GM19372 (cell line): ENCODE data around the gene HES4.
"Not testable (repeated sequence)": the region's sequence is repeated elsewhere in the genome, so short reads cannot be mapped to it uniquely, and the experiment has no call there.

Source experiments
- ATAC-seq: cut with Tn5 transposase; IDR thresholded peaks from one replicate; pipeline ENCODE4 v1.9.1; 2021; ENCODE audit warnings: mild to moderate bottlenecking, low read depth, moderate library complexity; ENCODE audit not compliant: unreplicated experiment

HES4 gene

GRCh38 chr1:1019122-1019999 lies 19.5 kb upstream of the HES4 start:
- ATAC-seq: peak; percentile 64

DNA sequence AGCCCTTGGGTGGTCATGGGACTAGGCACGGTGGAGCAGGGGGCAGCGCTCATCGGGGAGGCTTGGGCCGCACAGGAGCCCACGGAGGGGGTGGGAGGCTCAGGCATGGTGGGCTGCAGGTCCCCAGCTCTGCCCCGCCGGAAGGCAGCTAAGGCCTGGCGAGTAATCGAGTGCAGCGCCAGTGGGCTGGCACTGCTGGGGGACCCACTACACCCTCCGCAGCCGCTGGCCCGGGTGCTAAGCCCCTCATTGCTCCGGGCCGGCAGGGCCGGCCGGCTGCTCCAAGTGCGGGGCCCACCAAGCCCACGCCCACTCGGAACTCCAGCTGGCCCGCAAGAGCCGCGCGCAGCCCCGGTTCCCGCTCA lies 18.4 kb upstream of the HES4 start:
- ATAC-seq: not testable (repeated sequence)

- not testable (repeated sequence) for ATAC-seq
These were observed 17.8 kb upstream of the HES4 start for GRCh38 chr1:1017397-1018320.

- ATAC-seq: no peak
These were observed 15.1 kb upstream of the HES4 start for GRCh38 chr1:1014799-1015681.

- ATAC-seq: no peak
These were observed 14.2 kb upstream of the HES4 start for GRCh38 chr1:1013922-1014648.

DNA sequence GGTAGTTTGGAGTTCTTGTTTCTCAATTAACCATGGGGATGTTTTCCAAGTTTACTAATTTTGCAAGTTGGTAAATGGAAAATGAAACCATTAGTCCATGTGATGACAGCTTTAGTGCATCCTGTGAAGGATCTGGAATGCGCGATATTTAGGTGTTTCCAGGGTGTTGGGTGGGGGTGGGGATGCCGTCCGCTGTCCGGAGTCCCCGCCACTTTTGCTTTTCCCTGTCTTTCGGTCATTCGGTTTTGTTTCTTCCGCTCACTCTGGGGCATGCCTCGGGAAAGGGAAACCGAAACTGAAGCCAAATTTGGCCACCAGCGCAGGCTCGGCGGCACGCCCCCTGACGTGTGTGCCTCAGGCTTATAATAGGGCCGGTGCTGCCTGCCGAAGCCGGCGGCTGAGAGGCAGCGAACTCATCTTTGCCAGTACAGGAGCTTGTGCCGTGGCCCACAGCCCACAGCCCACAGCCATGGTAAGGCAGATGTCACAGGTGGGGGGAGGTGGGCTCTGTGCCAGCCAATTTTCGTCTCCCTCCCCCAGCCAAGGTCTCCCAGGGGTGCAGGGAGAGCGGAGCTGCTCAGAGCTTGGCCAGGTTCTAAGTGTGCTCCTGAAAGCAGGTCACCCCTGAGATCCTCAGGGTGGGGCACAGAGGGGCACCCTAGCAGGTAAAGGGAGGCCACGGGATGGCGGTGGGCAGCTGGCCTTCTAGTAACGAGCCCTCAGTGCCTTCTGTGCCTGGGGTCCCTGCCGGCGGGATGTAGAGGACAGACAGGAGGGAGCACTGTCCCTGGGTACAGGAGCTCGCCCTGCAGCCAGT lies 13.4 kb upstream of the HES4 start, which contains the start of gene ISG15:
ISG15 (plus strand) TSS at position 393 of the 817 bp plus-strand sequence; CDS start at position 470, 77 bp downstream.
- ATAC-seq: peak; percentile 85

- not testable (repeated sequence) for ATAC-seq
These were observed 12.8 kb upstream of the HES4 start for GRCh38 chr1:1012736-1013104.

- ATAC-seq: no peak
These were observed 11.6 kb upstream of the HES4 start for GRCh38 chr1:1011396-1011949.

DNA sequence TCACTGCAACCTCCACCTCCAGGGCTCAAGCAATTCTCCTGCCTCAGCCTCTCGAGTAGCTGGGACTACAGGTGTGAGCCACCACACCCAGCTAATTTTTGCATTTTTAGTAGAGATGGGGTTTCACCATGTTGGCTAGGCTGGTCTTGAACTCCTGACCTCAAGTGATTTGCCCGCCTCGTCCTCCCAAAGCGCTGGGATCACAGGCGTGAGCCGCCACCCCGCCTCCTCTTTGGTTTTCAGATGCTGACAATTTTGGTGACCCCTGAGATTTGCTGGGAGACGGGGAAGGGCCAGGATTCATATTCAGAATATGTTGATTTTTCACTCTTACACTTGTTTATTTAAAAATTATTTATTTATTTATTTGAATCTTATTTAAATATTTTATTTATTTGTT lies 10.2 kb upstream of the HES4 start:
- not testable (repeated sequence) for ATAC-seq

GRCh38 chr1:1006305-1007159 lies 6.6 kb upstream of the HES4 start:
- ATAC-seq: no peak

- no peak for ATAC-seq
These were observed 5.9 kb upstream of the HES4 start for GRCh38 chr1:1005774-1006304.

- ATAC-seq: no peak
These were observed 5.1 kb upstream of the HES4 start for GRCh38 chr1:1004780-1005697.

DNA sequence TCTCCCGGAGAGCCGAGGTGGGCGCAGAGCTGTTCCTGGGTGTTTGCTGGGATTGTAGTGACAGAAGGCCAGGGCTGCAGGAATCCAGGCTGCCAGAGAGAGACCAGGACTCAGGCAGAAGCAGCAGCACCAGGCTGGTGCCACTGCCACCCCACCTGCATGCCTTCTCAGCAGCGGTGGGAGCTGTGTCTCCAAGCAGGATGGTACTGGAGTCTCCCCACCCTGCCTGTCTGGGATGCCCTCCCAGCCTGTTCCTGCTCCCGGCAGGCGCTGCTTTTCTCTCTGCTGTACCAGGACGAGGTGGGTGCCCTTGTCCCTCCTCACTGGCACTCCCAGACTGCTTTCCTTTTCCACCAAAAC lies 4.5 kb upstream of the HES4 start:
- no peak for ATAC-seq

DNA sequence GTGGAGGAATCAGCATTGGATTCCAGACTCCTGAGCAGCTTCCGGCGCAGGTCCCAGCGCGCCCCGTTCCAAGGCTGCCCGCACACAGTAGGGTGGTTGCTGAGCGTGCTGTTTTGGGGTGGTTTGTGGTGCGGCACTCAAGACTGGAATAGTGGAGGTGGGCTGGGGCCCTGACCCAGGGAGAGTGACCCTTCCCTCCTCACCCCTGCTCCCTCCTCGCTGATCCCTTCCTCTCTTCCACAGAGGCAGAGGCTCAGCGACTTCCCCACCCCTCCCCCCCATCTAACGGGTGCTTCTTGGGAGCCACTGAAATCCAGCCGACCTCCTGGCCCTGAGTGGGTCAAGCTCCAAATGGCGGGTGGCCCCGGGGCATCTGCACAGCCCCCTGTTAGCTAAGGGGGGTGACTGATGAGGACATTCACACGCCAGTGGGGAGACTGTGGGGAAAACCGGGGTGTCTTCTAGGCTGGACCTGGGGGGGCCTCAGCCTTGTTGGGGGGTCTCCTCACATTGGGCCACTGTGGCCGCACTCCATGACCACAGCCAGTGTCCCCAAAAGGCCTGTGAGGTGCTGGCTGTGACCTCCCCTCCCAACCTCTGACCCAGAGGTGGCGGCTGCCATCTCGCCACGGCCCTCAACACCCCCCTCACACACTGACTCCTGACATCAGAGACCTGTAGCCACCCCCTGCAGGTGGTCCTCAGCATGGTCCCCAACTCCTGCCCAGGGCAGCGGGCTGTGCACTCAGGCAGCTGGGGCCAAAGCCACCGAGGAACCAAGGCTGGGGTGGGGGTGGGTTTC lies 3.9 kb upstream of the HES4 start:
- ATAC-seq: no peak

- no peak for ATAC-seq
These were observed 1.3 kb upstream of the HES4 start for GRCh38 chr1:1001057-1001783.
